Mammary epithelial cell (primary cell): ENCODE data around the gene TBATA.

Source experiments
- EZH2 ChIP-seq: IDR thresholded peaks from 2 replicates; pipeline ENCODE4 v1.6.1; 2012; ENCODE audit warnings: low read length, inconsistent platforms, borderline replicate concordance
- TF ChIP-seq, protein P1 (sequence below), 2 donors: IDR thresholded peaks in 1 of 2; conservative IDR thresholded peaks in 1 of 2; 2 replicates each; pipeline ENCODE4 v1.5.1; 2011 to 2012; ENCODE audit warnings: inconsistent platforms in 2 of 2, low read length in 2 of 2, mild to moderate bottlenecking in 2 of 2, control low read depth in 1 of 2, low read depth in 1 of 2; ENCODE audit not compliant: insufficient read depth in 1 of 2; ENCODE audit errors: extremely low read depth in 1 of 2

DNA sequence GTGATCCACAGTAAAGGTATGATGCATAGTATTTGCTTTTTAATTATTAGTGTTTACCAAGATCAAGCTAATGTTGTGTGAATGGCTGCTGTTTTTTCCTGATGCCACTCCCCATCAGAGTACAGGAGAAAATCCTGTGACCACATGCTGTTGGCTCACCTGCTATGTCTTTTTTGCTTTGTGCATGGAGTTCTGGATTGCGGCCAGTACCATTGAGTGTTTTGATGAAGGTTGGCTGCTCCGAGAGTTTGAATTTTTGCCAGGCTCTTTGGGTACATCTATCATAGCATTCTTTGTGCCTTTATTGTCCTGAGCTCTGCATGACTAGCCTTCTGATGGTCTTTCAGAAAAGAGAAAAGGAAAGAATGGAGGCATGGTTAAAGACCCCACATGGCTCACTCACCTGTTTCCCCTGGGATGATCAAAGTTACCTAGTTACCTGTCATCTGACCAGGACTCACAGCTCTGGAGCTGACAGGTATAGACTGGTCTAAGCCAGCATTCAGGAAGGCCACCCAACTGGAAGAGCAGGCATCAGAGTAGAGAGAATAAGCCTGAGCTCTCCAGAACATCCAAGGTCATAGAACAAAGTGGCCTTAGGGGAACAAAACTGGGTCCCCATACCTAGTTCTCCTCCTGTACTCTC, 18.7 kb upstream of the TBATA start:
- TF ChIP-seq, protein P1, sequence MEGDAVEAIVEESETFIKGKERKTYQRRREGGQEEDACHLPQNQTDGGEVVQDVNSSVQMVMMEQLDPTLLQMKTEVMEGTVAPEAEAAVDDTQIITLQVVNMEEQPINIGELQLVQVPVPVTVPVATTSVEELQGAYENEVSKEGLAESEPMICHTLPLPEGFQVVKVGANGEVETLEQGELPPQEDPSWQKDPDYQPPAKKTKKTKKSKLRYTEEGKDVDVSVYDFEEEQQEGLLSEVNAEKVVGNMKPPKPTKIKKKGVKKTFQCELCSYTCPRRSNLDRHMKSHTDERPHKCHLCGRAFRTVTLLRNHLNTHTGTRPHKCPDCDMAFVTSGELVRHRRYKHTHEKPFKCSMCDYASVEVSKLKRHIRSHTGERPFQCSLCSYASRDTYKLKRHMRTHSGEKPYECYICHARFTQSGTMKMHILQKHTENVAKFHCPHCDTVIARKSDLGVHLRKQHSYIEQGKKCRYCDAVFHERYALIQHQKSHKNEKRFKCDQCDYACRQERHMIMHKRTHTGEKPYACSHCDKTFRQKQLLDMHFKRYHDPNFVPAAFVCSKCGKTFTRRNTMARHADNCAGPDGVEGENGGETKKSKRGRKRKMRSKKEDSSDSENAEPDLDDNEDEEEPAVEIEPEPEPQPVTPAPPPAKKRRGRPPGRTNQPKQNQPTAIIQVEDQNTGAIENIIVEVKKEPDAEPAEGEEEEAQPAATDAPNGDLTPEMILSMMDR (conservative IDR thresholded peaks at IDR 0.05 in 1 of 2, IDR thresholded peaks at IDR 0.05 in 1 of 2; ENCODE audit: extremely low read depth in 1 of 2, insufficient read depth in 1 of 2, low read depth in 1 of 2, low read length in 2 of 2), result no peak
- no peak for TF ChIP-seq EZH2
